GM10266 (cell line): Measurements from ENCODE around the gene ANTXR1.

Experiments
- DNase-seq: peaks from one replicate; pipeline ENCODE4 v3.0.0; 2012; ENCODE audit errors: extremely low spot score
- TF ChIP-seq, protein P1 (sequence below): IDR thresholded peaks from 2 replicates; pipeline ENCODE4 v1.5.1; 2012; ENCODE audit warnings: mild to moderate bottlenecking, low read depth; ENCODE audit not compliant: control insufficient read depth, insufficient read depth; ENCODE audit errors: missing control alignments

The ANTXR1 gene

DNA sequence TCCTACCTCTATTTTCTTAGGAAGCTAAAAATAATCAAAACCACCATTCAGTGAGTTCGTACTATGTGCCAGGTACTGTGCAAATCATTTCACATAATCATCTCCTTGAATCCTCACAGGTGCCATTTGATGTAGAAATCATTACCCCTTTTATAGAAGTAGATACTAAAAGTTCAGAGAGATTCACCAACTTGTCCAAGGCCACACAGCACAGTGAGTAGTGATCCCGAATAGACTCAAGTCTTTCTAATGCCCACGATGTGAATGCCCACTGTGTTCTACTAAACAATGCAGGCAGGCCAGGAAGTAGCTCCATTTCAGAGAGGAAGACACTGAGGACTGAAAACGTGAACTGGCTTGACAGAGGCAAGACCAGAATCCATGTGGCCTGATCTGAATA is 68.8 kb downstream of the ANTXR1 start:
- no peak for DNase-seq
- TF ChIP-seq, protein P1, sequence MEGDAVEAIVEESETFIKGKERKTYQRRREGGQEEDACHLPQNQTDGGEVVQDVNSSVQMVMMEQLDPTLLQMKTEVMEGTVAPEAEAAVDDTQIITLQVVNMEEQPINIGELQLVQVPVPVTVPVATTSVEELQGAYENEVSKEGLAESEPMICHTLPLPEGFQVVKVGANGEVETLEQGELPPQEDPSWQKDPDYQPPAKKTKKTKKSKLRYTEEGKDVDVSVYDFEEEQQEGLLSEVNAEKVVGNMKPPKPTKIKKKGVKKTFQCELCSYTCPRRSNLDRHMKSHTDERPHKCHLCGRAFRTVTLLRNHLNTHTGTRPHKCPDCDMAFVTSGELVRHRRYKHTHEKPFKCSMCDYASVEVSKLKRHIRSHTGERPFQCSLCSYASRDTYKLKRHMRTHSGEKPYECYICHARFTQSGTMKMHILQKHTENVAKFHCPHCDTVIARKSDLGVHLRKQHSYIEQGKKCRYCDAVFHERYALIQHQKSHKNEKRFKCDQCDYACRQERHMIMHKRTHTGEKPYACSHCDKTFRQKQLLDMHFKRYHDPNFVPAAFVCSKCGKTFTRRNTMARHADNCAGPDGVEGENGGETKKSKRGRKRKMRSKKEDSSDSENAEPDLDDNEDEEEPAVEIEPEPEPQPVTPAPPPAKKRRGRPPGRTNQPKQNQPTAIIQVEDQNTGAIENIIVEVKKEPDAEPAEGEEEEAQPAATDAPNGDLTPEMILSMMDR = no peak

DNA sequence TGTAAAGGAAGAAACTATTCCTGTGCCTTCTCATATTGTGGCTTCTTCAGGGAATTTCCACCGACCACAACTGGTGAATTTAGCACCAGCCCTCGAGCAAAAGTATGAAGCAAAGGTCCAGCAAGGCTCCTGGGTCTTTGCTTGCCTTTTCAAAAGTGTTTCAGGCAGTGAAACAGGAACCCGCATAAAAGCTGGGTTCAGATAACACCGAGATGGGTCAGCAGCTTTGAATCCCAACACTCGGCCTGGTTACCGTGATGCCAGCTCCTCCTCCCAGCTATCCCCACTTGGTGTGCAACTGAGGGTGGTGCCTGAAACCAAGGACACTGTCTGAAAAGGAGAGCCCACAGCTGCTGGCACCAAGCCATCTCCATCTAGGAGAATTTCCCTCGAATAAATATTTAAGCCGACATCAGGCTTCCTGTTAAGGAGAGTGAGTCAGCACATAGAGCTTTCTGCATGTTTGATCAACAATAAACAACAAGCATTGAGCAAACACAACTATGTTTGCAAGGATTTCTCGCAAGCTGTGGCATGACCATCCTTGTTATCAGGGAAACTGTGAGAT is 69.5 kb downstream of the ANTXR1 start:
- DNase-seq = no peak
- TF ChIP-seq, protein P1 = no peak

DNA sequence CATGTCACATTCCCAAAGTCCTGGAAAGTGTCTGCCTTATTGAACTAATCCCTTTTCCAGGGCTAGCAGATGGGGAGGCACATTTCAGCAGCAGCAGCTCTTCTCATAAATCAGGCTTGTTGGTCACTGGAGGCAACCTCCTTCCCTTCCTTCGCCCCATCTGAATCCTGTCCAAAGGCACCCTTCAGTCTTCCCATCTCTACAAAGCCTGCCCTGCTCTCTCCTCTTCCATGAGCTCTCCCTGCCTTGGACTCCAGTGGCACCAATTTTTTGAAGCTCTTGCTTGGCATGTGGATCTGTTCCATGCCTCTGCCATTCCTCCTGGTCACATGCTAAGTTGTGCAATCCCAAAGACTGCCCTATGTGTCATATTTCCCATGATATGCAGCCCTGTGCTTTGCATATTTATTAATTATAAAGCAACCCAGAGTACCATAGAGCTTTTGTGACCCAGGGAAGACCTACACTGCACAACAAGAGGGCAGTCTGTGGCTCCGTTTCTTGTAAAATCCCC is 70.3 kb downstream of the ANTXR1 start:
- TF ChIP-seq, protein P1 = no peak
- DNase-seq = no peak

DNA sequence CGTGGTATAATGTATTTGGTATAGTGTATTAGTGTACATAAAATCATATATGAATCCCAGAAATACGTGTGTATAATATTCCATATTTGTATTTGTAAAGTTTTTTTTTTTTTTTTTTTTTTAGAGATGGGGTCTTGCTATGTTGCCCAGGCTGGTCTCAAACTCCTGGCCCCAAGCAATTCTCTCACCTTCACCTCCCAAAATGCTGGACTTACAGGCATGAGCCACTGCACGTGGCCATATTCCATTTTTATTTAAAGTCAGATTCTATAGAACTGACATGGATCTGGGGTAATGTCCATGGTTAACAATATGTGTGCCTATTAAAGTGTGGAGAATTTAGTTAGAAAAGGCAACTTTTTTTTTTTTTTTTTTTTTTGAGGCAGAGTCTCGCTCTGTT is 71.5 kb downstream of the ANTXR1 start:
- no peak for DNase-seq

DNA sequence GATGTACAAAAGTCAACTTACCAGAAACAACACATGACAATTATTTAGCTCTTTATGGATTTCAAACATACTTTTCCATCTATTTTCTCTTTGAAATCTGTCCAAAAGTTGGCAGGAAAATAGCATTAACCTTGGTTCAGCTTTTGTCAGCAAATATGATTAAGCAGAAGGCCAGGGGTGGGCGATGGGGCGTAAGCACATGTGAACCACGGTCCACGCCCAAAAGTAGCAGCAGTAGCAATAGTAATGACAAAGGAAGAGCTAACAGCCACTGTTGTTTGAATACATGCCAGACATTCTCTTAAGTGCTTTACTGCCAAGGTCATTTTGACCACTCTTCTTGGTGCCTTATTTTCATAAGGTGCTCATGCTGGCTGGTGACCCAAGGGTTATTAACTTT is 73.5 kb downstream of the ANTXR1 start:
- TF ChIP-seq, protein P1 = no peak
- DNase-seq = no peak

More for the DNA sequence above, 71.5 kb downstream of the ANTXR1 start:
- TF ChIP-seq, protein P1 = no peak

DNA sequence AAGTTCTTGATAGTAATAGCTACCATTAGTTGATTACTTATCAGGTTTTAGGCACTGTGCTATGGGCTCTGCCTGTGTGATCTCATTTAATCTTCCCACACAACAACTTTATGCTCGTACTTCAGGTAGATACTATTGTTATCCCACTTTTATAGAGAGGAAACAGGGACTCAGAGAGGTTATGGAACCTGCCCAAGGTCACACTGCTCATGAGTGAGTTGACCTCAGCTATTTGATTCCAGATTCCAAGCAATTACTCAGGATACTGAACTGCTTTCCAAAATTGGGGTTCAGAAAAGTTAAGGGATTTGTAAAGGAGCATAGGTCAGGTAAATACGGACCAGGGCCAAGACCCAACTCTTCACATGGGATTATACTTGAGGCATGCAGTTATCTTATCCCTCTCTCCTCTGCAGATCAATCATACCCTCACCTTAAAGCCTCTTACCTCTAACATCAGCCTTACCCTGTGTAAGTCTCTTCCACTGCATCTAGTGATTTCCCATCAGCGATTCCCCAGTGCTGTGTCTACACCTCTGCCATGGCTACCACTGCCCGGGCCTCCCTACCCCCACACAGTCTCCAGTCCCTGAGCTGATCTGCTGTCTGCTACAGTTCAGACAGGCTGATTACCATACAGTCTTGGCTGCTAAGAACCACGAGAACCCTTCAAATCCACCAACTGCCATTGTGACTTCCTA is 74.4 kb downstream of the ANTXR1 start:
- TF ChIP-seq, protein P1 = no peak
- DNase-seq = no peak

DNA sequence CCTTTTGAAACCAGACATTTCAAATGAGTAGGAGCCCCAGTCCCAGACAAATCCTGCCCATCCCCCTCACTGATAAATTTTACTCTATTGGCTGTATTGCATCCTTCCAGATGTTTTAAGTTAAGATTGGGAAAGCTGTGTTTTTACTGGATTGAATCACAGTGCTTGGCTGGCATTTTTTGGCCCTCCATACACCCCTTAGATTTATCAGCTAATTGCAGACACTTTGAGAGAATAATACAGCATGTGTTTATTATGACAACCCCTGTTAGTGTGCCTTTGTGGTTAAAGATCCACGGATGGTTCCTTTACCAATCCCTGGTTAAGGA is 74.9 kb downstream of the ANTXR1 start:
- DNase-seq = no peak
- TF ChIP-seq, protein P1 = no peak
